Skin of body (tissue), 2 donors: ENCODE measurements around the gene FH. TPM values are rescaled to one million over a fixed set of nuclear protein-coding genes. Genes with fewer than 3 reads are reported as not detected.

Experiments
- DNase-seq: peaks from one replicate; lab custom pipeline; 2025; lab: John Stamatoyannopoulos, UW
- total RNA-seq: library from RNA; depleted of rRNA; stranded (reverse); fragments of >200 nt; gene quantifications from one replicate; pipeline ENCODE4 v1.2.3, GENCODE V29; 2014

The FH gene
- total RNA-seq, 1 donor from 2014 or later, result 50.9 TPM

- DNase-seq, result no peak
Measured at GRCh38 chr1:241525026-241525425, 5.5 kb upstream of the FH start.

- DNase-seq, result no peak
Measured at GRCh38 chr1:241521718-241522117, 2.2 kb upstream of the FH start.

GRCh38 chr1:241520080-241520465 is 518 bp upstream of the FH start:
- DNase-seq, result no peak

- DNase-seq, result no peak
Measured at GRCh38 chr1:241518476-241519307, 863 bp downstream of the FH start.

DNA sequence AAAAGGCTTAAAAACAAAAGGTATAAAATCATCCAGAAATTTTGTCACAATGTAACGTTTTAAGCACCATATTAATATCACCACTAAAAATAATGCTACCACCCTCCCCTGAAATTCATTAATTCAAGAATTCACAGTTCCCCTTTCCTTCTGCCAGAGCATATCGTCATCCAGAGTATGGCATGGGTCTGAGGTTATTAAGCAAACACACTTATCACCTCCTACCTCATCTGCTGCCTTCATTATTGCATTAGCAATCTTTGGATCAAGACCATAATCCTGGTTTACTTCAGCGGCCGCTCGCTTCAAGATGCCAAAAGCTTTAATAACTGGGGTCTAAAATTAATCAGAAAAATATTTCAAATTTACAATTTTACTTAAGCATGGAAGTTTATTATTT is 6.2 kb downstream of the FH start:
- DNase-seq, result no peak

DNA sequence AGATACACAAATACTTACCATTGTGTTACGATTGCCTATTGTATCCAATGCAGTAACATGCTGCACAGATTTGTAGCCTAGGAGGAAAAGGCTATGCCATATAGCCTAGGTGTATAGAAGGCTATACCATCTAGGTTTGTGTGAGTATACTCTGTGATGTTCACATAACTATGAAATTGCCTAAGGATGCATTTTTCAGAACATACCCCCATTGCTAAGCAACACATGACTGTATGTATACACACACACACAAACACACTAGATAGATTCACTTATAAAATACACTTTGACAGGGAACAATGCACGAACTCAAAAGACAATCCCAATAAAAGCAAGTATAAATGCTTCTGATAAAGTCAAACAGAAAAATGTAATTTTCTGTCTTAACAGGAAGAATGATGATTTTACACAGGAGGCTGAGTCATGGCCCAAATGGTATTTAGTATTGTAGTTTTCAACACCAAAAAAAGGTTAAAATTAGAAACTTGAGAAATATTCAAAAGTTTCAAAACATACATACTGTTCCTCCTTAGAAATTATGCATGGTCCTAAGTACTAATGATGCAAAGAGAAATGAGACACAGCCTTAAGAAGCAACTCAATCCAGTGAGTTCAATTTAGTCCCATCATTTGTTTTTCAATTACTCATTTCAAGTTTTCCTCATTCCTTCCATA is 12.2 kb downstream of the FH start:
- no peak for DNase-seq

DNA sequence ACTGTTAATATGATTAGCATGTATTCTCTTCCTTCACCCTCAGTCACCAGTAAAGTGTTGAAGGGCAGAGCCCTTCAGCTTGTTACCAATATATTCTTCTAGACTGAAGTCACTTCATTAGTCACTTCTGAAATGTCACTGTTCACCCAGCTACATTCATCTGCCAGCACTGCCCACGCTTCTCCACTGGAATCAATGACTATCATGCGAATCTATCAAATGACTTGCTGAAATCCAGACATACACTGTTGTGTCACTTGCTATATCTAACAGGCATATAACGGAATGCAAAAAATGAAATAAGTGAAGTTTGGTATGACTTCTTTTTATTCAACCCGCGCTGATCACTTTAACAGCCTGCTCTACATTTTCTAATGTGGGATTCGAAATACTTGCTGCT is 16.1 kb downstream of the FH start:
- no peak for DNase-seq

- DNase-seq, result no peak
Measured at GRCh38 chr1:241499910-241500309, 19.6 kb downstream of the FH start.

DNA sequence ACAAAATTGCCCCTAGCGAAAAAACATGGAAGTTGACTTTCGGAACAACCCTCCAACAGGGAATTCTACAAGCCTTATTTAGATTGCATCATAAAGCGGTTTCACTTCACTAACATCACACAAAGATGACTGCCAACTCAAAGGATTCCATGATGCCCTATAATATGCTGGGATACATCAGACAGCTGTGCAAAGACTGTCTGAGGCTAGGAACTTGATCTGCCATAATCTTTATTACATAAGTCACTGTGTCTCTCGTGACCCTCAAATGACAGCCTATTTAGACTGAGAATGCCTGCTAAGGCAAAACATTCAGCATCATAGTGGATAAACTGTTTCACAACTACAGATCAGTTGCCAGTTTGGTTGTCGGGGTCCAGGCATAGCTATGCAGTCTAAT is 23.8 kb downstream of the FH start:
- no peak for DNase-seq

DNA sequence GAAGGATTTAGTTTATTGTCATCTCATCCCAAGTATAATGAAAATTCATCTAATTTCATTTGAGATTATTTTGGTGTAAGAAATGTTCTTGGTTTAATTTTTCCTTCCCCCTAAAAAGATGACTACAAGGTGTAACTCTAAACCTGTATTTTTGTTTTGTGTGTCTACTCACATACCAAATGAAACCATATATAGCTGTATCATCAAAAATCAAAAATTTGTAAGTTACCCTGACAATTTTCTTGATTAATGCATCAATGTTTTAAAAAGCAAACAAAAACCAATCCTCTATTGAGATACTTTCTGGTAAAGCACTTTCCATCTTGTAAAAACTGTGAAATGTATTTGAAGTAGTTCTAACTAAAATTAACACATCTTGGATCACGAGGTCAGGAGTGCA is 30.8 kb downstream of the FH start:
- no peak for DNase-seq

- no peak for DNase-seq
Measured at GRCh38 chr1:241485554-241485992, 34.0 kb downstream of the FH start.

DNA sequence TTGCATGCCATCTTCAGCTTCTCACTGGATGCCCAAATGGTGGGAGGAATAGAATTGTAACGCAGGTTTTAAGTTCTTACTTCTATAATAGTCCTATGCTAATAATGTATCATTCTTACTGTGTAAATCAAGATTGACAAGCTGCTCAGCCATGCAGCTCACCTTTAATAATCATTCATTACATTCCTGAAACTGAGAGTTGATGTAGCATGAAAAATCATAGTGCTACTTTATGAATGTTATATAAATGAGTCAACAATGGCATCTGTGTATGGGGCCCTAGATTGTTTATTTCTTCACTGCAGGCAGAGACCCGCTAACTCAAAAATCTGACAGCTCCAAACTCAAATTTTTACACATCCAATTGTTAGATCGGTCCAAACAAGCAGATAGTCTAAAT is 34.4 kb downstream of the FH start:
- DNase-seq, result no peak

GRCh38 chr1:241482761-241483250 is 36.7 kb downstream of the FH start:
- no peak for DNase-seq

DNA sequence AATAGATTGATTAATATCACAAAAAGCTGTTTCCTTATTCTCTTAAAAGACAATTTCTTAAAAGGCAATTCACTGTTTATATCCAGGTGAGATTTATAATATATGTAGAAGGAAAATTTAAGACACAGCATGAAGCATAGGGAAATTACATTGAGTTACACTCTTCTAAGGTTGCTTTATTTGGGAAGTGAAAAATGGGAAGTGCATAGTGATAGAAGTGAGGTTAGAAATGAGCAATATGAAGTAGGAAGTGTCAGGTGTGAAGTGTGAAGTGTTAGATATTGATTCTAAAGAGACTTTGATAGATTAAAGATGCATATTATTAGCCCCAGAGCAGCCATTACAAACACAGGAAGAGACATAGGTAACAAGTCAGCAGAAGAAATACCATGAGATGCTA is 40.3 kb downstream of the FH start:
- no peak for DNase-seq

DNA sequence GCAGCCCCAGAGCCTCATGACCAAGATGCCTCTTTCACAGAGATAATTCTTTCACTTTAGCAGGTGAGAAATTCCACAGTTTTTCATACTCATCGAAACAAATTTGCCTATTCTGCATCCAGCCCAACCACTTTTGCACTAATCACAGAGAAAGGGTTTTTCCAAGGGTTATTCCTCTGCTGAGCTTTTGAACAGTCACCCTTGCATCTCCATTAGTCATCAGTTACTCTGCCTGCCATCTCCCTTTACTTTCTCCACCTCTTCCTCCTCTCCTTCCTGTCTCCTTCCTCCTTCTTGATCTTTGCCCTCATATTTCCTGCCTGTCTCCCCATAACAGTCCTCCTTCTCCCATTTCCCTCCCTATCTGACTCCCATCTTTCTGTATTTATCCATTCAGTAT is 43.9 kb downstream of the FH start:
- DNase-seq, result no peak

- DNase-seq, result no peak
Measured at GRCh38 chr1:241473026-241473425, 46.5 kb downstream of the FH start.

GRCh38 chr1:241470908-241471590 is 48.5 kb downstream of the FH start:
- DNase-seq, result no peak

- no peak for DNase-seq
Measured at GRCh38 chr1:241470361-241470760, 49.2 kb downstream of the FH start.

GRCh38 chr1:241465673-241466072 is 53.9 kb downstream of the FH start:
- DNase-seq, result no peak

- no peak for DNase-seq
Measured at GRCh38 chr1:241464985-241465384, 54.6 kb downstream of the FH start.

DNA sequence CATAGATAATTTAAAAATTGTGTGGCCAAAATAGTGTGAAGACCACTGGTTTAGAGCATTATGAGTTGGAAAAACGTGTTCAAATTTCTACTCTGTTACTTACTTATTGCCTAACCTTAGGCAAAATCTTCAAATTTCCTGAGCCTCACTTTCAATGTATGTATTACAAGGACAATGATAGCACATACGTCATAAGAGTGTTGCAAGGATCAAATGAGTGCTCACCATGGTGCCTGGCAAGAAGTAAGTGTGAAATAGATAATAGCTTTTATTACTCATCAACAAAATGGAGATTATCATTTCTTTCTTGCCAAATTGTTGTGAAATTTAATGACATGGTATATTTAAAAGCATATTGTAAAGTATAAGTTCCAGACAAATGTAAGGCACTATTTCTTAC is 57.2 kb downstream of the FH start:
- no peak for DNase-seq
